Pulmonary artery endothelial cell (primary cell): ENCODE measurements around the gene CTRB1. TPM values are rescaled to one million over a fixed set of nuclear protein-coding genes. Genes with fewer than 3 reads are reported as not detected.

ENCODE experiments used
- DNase-seq: peaks from one replicate; pipeline ENCODE4 v3.0.0-alpha.2; 2011; ENCODE audit warnings: low read depth, low spot score
- total RNA-seq: library from RNA; depleted of rRNA; stranded (reverse); fragments of >200 nt; gene quantifications from 2 replicates; pipeline ENCODE4 v1.2.3, GENCODE V29; 2014

Gene CTRB1
- total RNA-seq, 1 donor from 2014 or later: not detected

DNA sequence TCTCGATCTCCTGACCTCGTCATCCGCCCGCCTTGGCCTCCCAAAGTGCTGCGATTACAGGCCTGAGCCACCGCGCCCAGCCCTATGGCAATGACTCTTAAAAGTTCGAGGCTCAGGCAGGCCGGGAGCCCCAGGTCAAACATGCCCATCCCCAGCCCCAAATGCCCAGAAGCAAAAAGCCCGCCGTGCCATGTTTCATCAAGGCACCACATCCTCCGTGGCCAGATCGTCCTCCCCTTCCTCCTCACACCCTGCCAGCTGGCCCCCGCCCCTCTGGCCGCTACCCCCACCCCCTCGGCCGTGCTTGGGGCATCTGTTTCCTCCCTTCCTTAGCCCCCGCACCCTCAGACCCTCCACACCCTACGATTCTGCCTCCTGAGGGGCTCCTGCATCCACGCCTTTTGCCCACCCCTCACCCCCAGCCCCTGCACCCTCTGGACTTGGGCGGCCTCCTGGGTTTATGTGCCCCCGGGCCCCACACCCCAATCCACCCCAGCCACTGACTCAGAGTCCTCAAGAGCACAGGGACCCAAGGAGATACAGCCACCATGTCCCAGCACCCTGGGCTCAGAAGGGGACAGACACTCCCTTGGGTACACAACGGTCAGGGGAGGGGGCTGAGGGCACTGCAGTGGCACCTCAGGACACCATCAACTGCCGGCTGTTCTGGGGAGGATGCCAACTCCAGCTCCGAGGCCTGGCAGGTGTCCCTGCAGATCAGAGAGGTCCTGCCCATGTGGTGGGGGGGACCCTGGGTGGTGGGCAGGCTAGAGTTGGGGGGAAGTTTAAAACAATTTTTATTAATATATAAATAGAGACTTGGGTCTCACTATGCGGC, 7.1 kb downstream of the CTRB1 start:
- DNase-seq: no peak

DNA sequence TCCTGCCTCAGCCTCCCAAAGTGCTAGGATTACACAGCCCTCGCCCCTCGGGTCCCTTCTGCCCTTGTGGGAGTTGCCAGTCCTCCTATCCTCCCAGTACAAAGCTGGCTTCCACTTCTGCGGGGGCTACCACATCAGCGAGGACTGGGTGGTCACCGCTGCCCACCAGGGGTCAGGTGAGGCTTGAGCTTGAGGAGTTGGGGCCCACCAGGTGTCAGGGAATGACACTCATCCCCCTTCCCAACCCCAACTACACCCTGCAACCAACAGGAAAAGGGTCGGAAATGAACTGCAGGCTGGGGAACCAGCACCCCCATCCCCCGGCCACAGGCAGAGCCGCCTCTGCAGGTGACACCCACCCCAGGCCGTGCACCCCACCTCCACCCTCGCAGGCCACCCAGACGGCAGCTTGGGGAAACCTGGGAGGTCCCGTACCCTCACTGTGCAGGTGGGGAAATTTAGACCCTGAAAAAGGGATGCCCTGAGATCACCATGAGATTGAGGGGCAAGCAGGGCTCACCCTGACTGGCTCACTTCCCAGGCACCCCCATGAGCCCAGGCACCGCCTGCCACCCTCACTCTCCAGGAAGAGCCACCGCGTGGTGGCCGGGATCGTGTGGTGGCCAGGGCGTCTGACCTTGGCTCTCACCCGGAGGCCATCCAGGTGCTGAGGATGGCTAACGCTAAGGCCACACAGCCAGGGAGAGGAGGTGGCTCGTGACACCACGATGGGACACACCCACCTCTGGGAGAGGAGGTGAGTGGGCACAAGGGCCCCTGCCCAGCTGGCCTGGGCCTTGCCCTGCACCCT, 8.0 kb downstream of the CTRB1 start:
- no peak for DNase-seq

DNA sequence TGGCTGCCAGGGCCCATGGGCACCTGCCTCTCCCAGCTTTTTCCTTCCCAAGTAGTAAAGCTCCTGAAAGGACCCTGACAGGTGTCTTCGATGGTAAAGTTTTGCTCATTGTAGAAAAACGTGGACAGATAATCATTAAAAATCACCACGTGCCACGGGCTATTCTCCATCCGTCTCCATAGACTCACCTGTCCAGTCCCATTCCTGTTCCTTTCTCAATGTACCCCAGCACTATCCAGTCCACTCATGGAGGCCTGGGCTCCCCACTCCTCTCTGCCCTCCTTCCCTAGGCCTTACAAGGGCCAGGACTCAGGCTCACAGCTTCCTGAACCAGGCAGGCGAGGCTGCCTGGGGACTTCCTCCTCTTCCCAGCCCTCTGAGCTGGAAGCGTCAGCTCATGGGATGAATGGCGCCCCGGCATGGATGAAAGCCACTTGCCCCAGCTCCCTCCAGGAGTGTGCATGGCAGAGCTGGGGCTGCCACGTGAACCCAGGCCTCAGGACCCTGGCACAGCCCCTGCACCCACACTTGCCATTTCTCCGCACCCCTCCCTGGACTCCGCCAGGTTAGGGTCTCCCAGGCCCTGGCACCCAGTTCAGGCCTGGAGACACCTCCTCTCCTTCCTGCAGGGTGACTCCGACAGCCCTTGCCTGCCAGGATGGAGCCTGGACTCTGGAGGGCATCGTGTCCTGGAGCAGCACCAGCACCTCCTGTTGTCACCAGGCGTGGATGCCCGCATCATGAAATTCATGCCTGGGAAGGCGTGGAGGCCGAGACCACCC, 8.8 kb downstream of the CTRB1 start:
- no peak for DNase-seq

DNA sequence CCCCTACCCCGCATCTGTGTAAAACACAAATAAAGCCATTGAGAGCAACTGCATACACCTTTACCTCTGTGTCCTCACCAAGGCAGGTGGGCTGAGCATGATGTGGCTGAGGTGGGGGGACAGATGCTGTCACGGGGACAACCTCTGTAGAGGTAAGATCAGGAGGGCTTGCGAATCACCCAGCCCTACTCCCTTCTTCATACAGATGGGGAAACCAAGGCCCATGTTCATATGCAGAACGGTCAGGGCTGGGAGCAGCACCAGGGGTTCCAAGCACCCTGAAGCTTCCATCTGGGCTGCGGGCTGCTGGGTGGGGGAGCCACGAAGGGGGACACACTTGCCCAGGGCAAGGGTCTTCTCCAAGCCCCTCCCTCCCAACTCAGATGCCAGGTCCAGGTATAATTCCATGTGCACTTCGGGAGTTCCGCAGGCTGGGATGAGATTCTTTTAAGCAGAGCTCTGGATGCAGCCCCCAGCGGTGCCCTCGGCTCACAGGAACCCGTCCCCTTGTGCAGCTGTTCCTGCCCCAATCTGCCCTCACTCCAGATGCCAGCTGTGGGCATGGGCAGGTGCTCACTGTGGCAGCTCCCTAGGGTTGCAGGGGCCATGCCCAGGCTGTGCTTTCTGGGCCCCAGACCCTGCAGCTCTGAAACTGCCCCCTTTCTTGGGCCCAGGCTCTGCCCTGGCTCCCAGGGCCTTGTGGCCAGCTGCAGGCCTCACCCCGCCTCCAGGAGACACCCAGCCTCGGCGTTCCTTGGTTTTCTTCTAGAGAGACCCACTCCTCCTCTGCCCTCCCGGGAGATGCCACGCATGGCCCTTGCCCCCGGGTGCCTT, 9.6 kb downstream of the CTRB1 start:
- DNase-seq: no peak

DNA sequence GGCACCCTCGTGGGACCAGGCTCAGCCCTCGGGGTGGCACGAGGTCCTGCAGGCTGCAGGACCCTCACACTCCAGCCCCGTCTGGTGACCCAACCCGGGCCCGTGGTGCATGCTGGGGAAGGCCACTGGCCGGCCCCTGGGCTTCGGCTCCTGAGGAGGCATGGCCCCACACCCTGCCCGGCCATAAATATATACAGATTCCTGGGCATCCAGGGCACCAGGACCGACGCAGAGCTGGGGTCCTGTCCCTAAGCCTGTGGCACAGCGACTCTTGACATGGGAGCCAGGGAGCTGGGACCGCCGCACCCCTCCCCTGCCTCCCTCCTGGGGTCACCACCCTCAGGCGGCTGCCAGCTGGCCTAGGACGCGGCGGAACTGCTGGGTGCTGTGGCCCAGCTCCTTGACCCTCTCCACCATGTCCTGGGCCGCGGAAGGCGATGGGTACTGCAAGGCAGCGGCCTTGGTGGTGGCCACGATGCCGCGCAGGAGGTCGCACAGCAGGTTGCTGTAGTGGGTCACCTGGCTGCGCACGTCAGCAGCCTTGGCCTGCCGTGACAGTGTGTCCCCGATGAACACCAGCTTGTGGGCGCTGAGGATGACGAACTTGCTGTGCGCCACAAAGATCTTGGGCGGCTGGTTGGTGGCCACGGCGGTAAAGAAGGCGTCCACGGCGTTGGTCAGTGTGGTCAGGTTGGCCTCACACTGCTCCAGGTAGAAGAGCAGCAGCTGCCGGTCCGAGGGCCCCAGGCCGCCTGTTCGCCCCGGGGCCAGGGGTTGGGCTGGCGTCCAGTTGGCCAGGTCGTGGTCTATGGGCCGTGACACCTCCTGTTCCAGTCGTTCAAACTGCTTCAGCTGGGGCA, 10.6 kb downstream of the CTRB1 start:
- DNase-seq: no peak

DNA sequence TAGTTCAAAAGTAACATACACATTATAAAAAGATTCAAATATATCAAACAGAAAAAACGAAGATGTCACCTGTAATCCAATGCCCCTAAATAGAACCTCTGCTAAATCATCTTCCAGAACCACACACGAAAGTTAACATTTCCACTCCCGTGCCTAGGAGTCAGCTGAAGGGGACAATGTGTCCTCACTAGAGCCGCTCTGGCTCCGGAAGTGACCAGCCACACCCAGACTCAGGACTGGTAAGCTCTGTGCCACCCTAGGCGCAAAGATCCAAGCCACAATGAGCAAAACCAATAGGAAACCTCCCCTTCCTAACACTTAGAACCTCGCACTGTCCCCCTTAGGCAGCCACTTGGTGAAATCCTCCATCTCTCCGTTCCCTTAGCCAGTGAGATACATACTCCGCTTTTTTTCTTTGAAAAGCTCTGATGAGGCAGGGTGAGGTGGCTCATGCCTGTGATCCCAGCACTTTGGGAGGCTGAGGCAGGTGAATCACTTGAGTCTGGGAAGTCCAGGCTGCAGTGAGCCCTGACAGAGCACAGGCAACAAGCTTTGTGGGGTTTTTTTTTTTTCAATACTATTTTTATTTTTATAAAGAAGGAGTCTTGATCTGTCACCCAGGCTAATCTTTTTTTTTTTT, 11.8 kb downstream of the CTRB1 start:
- DNase-seq: no peak

DNA sequence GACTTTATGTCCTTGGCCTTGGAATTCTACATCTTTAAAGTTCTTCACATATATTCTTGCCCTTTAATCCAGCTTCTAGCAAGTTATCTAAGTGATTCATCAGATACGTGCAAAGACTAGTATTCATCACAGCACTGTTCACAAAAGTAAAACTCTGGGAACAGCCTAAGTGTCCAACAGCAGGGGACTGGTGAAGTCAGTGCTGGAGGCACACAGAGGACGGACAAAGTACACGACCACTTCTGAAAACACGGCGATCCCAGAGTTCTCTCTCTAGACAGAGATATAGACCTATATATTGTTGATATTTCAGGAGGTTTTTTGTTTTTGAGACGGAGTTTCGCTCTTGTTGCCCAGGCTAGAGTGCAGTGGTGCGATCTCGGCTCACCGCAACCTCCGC, 12.8 kb downstream of the CTRB1 start:
- no peak for DNase-seq

DNA sequence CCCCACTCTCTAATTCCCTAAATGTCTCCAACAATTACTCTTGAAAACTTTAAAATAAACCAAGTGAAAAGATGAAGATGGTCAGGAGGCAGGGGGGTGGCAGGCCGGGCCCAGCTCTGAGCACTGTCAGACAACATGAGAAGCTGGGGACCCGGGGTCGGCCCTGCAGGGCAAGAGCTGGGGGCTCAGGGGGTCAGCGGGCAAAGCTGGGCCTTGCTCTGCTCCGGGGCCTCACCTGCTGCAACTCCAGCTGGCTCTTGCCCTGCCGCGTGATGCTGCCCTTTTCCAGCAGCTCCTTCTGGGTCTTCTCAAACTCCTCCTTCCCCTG, 14.8 kb downstream of the CTRB1 start:
- no peak for DNase-seq

DNA sequence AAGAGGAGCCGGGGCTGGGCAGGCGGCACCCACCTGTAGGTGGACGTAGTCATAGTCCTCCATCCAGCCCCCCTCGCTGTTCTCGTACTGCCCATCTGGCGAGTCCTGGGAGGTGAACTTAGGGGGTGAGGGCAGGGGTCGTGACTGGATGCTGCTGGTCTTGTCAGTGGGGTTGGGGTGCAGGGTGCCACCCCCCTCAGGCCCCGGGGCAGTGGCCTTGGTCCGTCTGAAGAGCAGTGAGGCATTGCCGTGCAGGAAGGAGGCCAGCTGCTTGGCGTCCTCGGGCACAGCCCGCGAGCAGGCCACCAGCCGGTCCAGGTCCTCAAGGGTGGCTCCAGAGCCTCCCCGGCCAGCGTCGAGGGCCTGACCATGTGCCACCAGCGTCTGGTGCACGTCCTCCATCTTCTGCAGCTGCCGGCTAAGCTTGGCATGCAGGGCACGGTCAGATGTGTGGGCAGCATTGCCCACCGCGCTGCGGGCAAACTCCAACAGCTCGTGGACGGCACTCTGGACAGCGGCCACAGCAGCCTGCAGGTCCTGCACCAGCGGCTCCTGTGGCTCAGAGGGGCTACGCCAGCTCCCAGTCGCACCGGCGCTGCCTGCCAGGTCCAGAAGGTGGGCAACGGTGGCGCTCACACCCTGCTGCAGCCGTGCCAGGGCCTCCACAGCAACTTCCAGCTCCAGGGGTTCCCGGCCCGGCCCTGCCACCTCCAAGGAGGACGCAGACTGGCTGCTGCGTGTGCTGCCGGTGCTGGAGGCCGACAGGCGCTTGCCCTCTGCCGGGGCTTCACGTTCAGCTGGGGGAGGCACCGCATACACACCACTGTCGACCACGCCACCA, 16.3 kb downstream of the CTRB1 start:
- DNase-seq: no peak

DNA sequence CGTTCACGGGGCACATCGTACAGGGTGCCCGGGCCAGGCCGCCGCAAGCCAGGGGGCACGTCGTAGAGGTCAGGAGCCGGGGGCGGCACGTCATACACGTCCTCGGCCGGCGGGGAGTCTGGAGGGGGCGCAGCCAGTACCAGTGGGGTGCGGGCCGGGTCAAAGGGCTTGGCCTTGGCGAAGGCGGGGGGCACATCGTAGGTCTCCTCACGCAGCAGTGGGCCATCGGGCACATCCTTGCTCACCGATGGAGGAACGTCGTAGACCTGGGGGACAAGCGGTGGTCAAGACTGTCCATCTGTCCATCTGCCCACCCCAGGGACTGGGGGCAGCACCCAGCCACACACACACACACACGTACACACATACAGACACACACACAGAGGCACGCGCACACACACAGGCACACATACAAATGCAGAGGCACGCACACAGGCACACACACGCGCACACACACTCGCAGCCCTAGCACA, 17.0 kb downstream of the CTRB1 start:
- no peak for DNase-seq

DNA sequence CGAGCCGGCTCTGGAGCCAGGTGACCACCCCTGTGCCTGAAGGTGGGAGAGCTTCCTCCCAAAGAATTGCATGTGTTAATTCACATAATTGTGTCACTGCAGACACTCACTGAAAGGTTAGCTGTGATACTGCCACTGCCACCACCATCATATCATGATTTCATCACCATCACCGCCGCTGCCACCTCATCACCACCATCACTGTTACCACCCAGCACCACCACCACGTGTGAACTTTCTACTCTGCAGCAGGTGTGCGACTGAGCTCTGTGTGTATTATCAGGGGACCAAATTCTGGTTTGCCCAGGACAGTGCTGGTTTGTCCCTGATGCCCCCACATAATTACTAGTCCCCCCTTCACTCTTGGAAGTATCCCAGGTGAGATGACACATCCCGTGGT, 17.4 kb downstream of the CTRB1 start:
- DNase-seq: no peak

DNA sequence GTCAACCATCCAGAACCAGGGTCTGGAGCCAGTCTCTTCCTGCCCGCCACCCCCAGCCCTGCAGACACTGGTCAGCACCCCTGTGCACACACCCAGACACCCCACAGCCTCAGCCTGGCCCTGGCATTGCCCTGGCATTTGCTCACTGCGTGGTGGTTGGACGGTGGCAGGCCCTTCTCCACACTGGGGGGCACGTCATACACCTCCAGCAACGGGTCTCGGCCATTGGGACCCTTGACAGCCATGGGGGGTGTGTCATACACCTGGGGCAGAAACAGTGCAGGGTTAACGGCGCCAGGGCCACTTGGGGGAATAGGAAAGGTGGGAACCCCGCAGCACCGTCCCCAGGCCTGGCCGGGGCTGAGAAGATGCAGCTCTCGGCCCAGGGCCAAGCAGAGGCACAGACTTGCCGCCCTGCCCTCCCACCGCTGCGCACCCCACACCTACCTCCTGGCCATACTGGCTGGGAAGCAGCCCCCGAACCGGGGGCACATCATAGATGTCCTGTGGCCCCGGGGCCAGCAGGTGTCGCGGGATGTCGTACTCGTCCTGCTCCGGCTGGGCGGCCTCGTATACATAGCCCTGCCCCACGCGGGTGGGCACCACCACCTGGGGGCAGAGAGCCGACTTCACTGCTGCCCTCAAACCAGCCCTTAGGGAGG, 18.1 kb downstream of the CTRB1 start:
- DNase-seq: no peak

DNA sequence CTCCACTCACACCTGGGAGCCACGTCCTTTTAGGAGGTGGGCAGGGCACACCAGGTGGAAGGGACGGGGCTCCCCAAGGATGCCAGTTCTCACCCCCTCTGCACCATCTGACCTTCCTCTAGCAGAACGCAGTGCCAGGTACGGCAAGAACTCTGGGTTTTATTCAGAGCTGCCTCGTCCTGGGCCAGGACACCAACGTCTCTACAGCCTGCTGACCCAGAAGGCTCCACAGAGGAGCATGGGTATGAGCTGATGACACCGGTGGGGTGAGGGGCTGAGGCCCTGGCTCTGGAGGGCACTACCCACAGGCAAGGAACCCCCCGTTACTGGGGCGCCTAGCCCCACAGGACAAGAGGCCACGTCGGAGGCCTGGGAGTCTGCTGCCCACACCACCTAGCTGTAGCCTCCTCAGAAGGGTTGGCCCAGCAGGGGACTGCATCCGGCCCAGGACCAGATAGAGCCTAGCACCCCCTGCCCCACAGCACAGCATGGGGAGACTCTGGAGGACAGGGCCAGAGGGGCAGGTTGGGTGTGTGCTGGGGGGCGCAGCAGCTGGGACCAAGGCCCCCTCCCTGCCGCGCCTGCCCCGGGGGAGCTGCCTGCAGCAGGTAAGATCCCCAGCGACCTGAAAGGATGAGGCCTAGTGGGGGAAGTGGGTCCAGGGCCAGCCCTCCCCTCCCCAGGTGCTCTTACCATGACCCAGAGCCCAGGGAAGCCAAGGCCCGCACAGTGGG, 18.8 kb downstream of the CTRB1 start:
- no peak for DNase-seq

DNA sequence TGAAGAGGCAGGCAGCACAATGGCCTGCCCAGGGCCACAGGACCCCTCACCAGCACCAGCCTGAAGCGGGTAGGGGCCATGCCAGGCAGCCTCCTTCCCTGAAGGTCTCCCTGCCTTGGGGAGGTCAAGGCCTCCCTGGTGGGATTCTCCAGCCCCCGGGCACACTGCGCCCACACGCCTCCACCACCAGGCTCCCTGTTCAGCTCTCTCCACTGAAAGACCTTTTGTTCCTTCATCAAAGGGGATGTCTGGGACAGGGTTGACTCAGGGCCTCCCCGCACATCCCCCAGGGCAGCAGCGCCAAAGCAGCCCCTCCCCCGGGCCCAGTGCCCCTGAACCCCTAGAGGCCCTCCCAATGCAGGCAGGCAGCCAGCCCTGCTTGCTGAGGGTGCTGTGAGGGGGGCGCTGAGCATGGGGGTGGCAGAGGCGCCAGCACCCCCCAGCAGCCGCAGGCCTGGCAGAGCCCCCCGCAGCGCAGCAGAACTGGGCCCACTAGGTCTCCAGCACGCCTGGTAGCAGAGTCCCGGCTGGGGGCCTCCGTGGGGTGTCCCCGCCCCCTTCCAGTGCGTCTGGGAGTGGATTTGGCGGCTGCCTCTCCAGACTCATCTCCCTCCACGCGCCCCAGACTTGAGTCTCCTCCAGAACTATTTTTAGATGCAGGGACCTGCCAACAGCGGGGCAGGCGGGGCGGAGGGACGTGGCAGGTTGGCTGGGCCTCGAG, 19.5 kb downstream of the CTRB1 start:
- no peak for DNase-seq

DNA sequence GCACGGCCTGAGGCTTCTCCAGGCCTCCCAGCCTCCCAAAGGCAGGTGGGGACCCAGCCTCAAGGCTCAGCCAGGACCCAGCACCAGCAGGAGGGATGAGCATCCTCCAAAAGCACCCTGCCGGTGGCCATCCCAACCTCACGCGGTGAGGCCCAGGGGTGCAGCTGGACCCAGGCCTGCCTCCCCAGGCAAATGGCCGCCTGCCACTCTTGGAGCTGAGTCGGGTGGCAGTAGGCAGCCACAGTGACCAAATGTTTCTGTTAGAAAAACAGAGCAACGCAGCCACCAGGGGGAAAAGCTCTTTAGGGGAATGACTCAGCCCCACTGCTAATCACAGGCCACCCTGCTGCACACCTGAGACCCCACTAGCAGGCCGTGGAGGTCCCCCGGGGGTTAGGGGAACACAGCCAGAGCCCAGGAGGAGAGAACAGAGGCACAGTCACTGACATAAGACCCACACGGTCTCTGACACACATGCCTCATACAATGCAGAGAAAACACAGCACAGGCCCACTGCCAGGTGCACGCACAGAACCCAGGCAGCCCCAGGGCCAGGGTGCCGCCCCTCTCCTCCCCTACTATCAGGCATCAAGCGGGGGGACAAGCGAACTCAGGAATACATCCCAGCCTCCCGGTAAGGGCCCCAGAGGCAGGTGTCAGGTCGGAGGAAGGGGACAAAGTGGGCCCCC, 20.2 kb downstream of the CTRB1 start:
- DNase-seq: no peak

DNA sequence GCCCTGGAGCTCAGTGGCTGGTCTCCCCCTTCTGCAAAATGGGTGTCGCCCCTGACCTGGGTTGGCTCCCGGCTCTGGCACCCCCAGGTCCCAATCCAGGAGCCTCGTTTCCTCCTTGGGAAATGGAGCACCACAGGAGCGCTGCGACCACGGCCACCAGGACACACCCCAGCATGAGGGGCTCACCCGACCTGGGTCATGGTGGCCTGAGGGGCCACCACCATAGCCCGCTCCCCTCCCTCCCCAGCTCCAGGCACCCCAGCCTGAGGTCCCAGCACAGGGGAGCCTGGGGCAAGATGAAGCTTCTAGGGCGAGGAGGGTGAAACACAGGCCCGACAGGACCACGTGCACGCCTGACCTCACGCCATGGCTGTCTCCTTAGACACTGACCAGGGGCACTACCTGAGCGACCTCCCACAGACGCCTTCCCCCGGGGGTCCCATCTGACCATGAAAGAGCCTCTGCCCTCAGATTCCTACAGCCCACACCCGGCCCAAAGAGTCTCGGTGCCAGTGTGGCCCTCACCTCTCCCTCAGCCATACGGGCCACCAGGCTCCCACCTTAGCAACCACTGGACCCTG, 20.8 kb downstream of the CTRB1 start:
- no peak for DNase-seq
